Thoracic aorta (tissue), 2 donors: ENCODE results near the gene NINJ2. TPM values are rescaled to one million over a fixed set of nuclear protein-coding genes. Genes with fewer than 3 reads are reported as not detected.

Source experiments
- ATAC-seq: fragments of 150-250 bp; one replicate; pipeline ENCODE4 v1.8.0; 2017; ENCODE audit warnings: low read depth; ENCODE audit not compliant: insufficient number of reproducible peaks, low FRiP score
- DNase-seq: peaks from one replicate; pipeline ENCODE4 v3.0.0-alpha.2; 2020; ENCODE audit warnings: low spot score
- H3K27ac ChIP-seq, 2 donors: fragments of 200-600 bp; sonication (generic); 1 replicate in 1 of 2; 2 replicates in 1 of 2; pipeline ENCODE4 v1.5.1; 2016; ENCODE audit warnings: mild to moderate bottlenecking in 2 of 2, moderate library complexity in 2 of 2
- H3K27me3 ChIP-seq: fragments of 200-600 bp; sonication (generic); replicated peaks from 2 replicates; pipeline ENCODE4 v1.6.0; 2016; ENCODE audit warnings: mild to moderate bottlenecking; ENCODE audit not compliant: insufficient read depth
- H3K36me3 ChIP-seq: fragments of 200-600 bp; sonication (generic); one replicate; pipeline ENCODE4 v1.5.1; 2016
- H3K4me1 ChIP-seq, 2 donors: fragments of 200-600 bp; sonication (generic); 1 replicate in 1 of 2; 2 replicates in 1 of 2; pipeline versions ENCODE4 v1.5.1 to v1.6.0; 2016; ENCODE audit warnings: low read depth in 2 of 2, mild to moderate bottlenecking in 1 of 2; ENCODE audit not compliant: control insufficient read depth in 1 of 2
- H3K4me3 ChIP-seq: fragments of 200-600 bp; sonication (generic); 2 replicates; pipeline ENCODE4 v1.5.1; 2016; ENCODE audit warnings: mild to moderate bottlenecking
- H3K9me3 ChIP-seq: fragments of 200-600 bp; sonication (generic); 2 replicates; pipeline ENCODE4 v1.5.1; 2016
- total RNA-seq, 2 donors: library from RNA; depleted of rRNA; stranded (reverse); fragments of >200 nt; gene quantifications; one replicate each; pipeline versions ENCODE4 v1.1.0 to v1.2.3, GENCODE V29; 2016
- TF ChIP-seq, protein P1 (sequence below): fragments of 200-600 bp; sonication (generic); IDR thresholded peaks from one replicate; pipeline ENCODE4 v1.5.1; 2019; ENCODE audit warnings: antibody characterized with exemption

NINJ2 gene
- total RNA-seq, 2 donors from 2014 or later = 2.4 to 5.3 TPM

DNA sequence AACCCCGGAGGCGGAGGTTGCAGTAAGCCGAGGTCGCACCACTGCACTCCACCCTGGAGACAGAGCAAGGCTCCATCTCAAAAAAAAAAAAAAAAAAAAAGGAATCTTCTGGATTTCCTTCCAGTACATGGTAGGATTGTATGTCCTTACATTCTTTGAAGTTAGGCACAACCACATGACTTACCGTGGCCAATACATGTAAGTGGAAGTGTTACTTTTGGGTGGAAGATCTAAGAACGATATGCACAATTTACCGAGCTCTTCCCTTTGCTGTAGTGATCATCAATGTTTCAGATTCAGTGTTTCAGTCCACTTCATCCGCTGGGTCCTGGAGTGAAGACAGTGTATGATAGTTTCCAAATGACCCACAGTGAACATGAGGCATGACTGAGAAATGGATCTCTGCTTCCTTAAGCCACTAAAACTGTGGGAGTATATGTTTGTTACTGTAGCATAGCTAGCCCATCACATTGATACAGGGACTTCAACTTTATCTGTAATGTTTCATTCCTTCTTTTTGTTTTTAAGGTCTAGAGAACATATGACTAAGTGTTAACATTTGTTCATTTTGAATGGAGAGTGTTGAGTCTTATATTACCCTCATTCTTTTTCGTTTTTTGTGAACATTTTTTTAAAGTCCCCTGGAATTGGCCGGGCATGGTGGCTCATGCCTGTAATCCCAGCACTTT is 18.5 kb upstream of the NINJ2 start:
- Histone ChIP-seq H3K36me3 (no peaks in the 10 kb centered on the region), H3K27me3 (no peaks in the 10 kb centered on the region), H3K4me1 (no peaks in the 10 kb centered on the region), H3K27ac (no peak overlapping the region), H3K9me3 (no peaks in the 10 kb centered on the region), H3K4me3 (no peak overlapping the region)
- no peak for ATAC-seq
- TF ChIP-seq, protein P1, sequence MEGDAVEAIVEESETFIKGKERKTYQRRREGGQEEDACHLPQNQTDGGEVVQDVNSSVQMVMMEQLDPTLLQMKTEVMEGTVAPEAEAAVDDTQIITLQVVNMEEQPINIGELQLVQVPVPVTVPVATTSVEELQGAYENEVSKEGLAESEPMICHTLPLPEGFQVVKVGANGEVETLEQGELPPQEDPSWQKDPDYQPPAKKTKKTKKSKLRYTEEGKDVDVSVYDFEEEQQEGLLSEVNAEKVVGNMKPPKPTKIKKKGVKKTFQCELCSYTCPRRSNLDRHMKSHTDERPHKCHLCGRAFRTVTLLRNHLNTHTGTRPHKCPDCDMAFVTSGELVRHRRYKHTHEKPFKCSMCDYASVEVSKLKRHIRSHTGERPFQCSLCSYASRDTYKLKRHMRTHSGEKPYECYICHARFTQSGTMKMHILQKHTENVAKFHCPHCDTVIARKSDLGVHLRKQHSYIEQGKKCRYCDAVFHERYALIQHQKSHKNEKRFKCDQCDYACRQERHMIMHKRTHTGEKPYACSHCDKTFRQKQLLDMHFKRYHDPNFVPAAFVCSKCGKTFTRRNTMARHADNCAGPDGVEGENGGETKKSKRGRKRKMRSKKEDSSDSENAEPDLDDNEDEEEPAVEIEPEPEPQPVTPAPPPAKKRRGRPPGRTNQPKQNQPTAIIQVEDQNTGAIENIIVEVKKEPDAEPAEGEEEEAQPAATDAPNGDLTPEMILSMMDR = no peak
- no peak for DNase-seq

DNA sequence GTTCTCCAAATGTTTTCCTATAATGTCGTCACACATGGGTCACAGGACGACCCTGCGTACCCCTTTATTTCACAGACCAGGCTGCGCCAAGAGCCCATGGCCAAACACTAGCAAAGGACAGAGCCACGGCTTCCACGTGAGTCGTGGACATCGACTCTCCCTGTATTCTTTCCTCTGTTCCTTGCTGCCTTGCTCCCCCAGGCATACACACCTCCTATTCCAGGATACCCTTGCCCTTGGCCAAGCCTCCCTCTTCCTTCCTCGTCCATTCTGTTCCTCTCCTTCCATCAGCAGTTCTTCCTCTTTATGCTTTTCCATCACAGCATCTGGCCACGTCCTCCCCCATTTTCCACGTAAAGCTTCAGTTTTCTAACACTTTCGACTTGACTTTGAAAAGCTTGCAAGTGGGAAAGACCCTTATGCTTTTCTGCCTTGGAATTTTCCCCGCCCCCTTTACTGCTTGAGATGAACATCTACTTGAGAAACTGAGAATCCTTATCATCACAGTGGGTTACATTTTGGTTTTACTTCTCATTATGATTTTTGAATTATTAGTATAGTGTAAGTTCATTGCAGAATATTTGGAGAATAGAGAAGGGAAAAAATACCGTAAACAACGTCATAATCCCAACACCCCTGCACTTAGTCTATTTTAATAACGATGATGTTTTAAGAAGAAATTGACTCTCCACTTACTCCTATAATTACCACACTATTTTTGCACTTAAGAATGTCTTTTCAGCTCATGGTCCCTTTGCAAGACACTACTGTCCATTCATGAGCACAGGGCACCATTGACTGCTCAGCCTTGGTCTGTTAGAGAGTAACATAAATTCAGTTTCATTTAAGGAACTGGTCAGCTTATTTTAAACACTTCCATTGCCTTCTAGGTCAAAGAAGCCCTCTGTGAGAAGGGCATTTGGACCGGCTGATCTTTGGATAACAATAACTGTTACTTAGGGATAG is 15.8 kb upstream of the NINJ2 start:
- no peaks in the 10 kb centered on the region for H3K4me1 ChIP-seq
- ATAC-seq (no peak), DNase-seq (no peak)
- H3K4me3 ChIP-seq = no peak overlapping the region
- no peaks in the 10 kb centered on the region for H3K27me3 ChIP-seq
- H3K27ac ChIP-seq = no peak overlapping the region
- TF ChIP-seq, protein P1 = no peak
- no peaks in the 10 kb centered on the region for H3K36me3 ChIP-seq
- no peaks in the 10 kb centered on the region for H3K9me3 ChIP-seq

DNA sequence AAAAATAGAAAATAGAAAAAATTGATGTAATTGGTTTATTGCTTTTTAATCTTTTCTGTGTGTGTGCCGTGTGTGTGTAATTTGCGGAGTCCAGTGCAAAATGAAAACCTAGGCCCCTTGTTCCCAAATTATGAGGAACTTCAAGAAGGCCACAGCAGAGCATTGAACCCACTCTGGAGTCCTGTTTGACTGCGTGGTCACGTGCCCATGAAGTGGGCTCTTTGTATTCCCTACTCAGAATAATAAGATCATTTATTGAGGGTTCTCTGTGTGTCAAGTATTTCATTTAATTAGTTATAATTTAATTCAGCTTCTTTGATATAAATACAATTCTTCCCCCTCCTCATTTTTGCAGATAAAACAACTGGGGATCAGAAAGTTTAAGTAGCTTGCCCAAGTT is 12.3 kb upstream of the NINJ2 start:
- Histone ChIP-seq H3K9me3 (no peaks in the 10 kb centered on the region), H3K27me3 (no peaks in the 10 kb centered on the region), H3K4me1 (no peaks in the 10 kb centered on the region), H3K4me3 (no peak overlapping the region), H3K36me3 (no peaks in the 10 kb centered on the region), H3K27ac (no peak overlapping the region)
- ATAC-seq (no peak), DNase-seq (no peak)
- TF ChIP-seq, protein P1 = no peak

- Histone ChIP-seq H3K27me3 (no peaks in the 10 kb centered on the region), H3K4me1 (no peaks in the 10 kb centered on the region), H3K36me3 (no peaks in the 10 kb centered on the region), H3K9me3 (no peaks in the 10 kb centered on the region), H3K4me3 (no peak overlapping the region), H3K27ac (no peak overlapping the region)
- TF ChIP-seq, protein P1 = no peak
- ATAC-seq = no peak
- DNase-seq = no peak
Observed at GRCh38 chr12:674272-674781, 11.1 kb upstream of the NINJ2 start.

GRCh38 chr12:673849-674248 is 10.6 kb upstream of the NINJ2 start:
- ATAC-seq (no peak), DNase-seq (no peak)
- Histone ChIP-seq H3K36me3 (no peaks in the 10 kb centered on the region), H3K4me3 (no peak overlapping the region), H3K27ac (no peak overlapping the region), H3K27me3 (no peaks in the 10 kb centered on the region), H3K4me1 (no peaks in the 10 kb centered on the region), H3K9me3 (no peaks in the 10 kb centered on the region)
- TF ChIP-seq, protein P1 = no peak
